HEK293 (cell line): Measurements from ENCODE around the gene PC.
"Not testable (repeated sequence)": the region's sequence is repeated elsewhere in the genome, so short reads cannot be mapped to it uniquely, and the experiment has no call there.

ENCODE experiments used
- CTCF ChIP-seq: fragments of 450-650 bp; formaldehyde crosslinking; IDR thresholded peaks from 2 replicates; pipeline ENCODE4 v1.5.1; 2016; ENCODE audit warnings: missing biosample characterization, missing genetic modification characterization
- ZNF184 ChIP-seq: fragments of 450-650 bp; IDR thresholded peaks from 2 replicates; pipeline ENCODE4 v1.5.1; 2018; ENCODE audit warnings: missing biosample characterization, mild to moderate bottlenecking, missing genetic modification characterization

GRCh38 chr11:66988741-66989140 is 30.6 kb upstream of the PC start:
- not testable (repeated sequence) for TF ChIP-seq ZNF184 (tag by site-specific recombination); CTCF
